GM23338 (cell line): ENCODE results near the gene PICK1. TPM values are rescaled to one million over a fixed set of nuclear protein-coding genes. Genes with fewer than 3 reads are reported as not detected.
"Not testable (repeated sequence)": the region's sequence is repeated elsewhere in the genome, so short reads cannot be mapped to it uniquely, and the experiment has no call there.

Source experiments
- ATAC-seq: fragments of 200-7000 bp; cut with Tn5 transposase; 3 replicates; pipeline ENCODE4 v1.9.1; 2020
- DNase-seq: peaks from one replicate; pipeline ENCODE4 v3.0.0-alpha.2; 2015; ENCODE audit warnings: low spot score
- H2AFZ ChIP-seq: fragments of 200-600 bp; sonication (generic); 2 replicates; pipeline ENCODE4 v1.8.0; 2016; ENCODE audit warnings: antibody characterized with exemption, mild to moderate bottlenecking, moderate library complexity
- H3F3A ChIP-seq: fragments of 200-600 bp; sonication (generic); replicated peaks from 2 replicates; pipeline ENCODE4 v1.8.0; 2017; ENCODE audit warnings: antibody characterized with exemption, mixed run types, low read depth
- H3K27ac ChIP-seq: fragments of 200-600 bp; sonication (generic); 2 replicates; pipeline ENCODE4 v1.6.1; 2016; ENCODE audit warnings: low read depth
- H3K27me3 ChIP-seq: fragments of 200-600 bp; sonication (generic); 2 replicates; pipeline ENCODE4 v1.8.0; 2016; ENCODE audit warnings: mild to moderate bottlenecking, mixed run types, moderate library complexity; ENCODE audit not compliant: insufficient read depth
- H3K36me3 ChIP-seq: fragments of 200-600 bp; sonication (generic); 2 replicates; pipeline ENCODE4 v1.8.0; 2016; ENCODE audit warnings: mild to moderate bottlenecking; ENCODE audit not compliant: insufficient read depth
- H3K4me1 ChIP-seq: fragments of 200-600 bp; sonication (generic); 2 replicates; pipeline ENCODE4 v1.8.0; 2016; ENCODE audit warnings: mild to moderate bottlenecking, moderate library complexity; ENCODE audit not compliant: insufficient read depth
- H3K4me2 ChIP-seq: fragments of 200-600 bp; sonication (generic); 2 replicates; pipeline ENCODE4 v1.7.1; 2017; ENCODE audit warnings: mixed run types
- H3K4me3 ChIP-seq: fragments of 200-600 bp; sonication (generic); 2 replicates; pipeline ENCODE4 v1.6.1; 2016; ENCODE audit warnings: mixed run types
- H3K79me2 ChIP-seq: fragments of 200-600 bp; sonication (generic); replicated peaks from 2 replicates; pipeline ENCODE4 v1.8.0; 2017; ENCODE audit warnings: mild to moderate bottlenecking; ENCODE audit not compliant: insufficient read depth
- H3K9me2 ChIP-seq: fragments of 200-600 bp; sonication (generic); 2 replicates; pipeline ENCODE4 v1.8.0; 2017; ENCODE audit not compliant: insufficient read depth
- H4K20me1 ChIP-seq: fragments of 200-600 bp; sonication (generic); replicated peaks from 2 replicates; pipeline ENCODE4 v1.8.0; 2017; ENCODE audit warnings: mild to moderate bottlenecking; ENCODE audit not compliant: insufficient read depth
- H3K27ac Mint-ChIP-seq: 2 replicates; pipeline ENCODE4 v1.8.0; 2020; ENCODE audit warnings: inconsistent platforms, mild to moderate bottlenecking, moderate library complexity, mixed read lengths
- H3K27me3 Mint-ChIP-seq: 3 replicates; pipeline ENCODE4 v1.8.0; 2022; ENCODE audit warnings: low read depth, mild to moderate bottlenecking, moderate library complexity, mixed read lengths, inconsistent platforms; ENCODE audit not compliant: insufficient read depth, poor library complexity
- H3K36me3 Mint-ChIP-seq: 3 replicates; pipeline ENCODE4 v1.8.0; 2021; ENCODE audit warnings: low read depth, mild to moderate bottlenecking, inconsistent platforms, moderate library complexity, mixed read lengths
- H3K4me1 Mint-ChIP-seq: 3 replicates; pipeline ENCODE4 v1.8.0; 2020; ENCODE audit warnings: mild to moderate bottlenecking, inconsistent platforms, mixed read lengths
- H3K4me3 Mint-ChIP-seq: 3 replicates; pipeline ENCODE4 v1.8.0; 2021; ENCODE audit warnings: moderate library complexity, mild to moderate bottlenecking, inconsistent platforms, mixed read lengths
- H3K9me3 Mint-ChIP-seq: 3 replicates; pipeline ENCODE4 v1.8.0; 2020; ENCODE audit warnings: moderate library complexity, mild to moderate bottlenecking, inconsistent platforms, mixed read lengths
- CREB1 ChIP-seq: fragments of 250-450 bp; sonication (Bioruptor Pico); IDR thresholded peaks from 2 replicates; pipeline ENCODE4 v1.5.0; 2020; ENCODE audit warnings: low read depth, mild to moderate bottlenecking, moderate library complexity
- EZH2 ChIP-seq: fragments of 200-600 bp; sonication (generic); IDR thresholded peaks from one replicate; pipeline ENCODE4 v1.8.0; 2017; ENCODE audit warnings: antibody characterized with exemption, mild to moderate bottlenecking, low read depth; ENCODE audit not compliant: unreplicated experiment
- EZH2phosphoT487 ChIP-seq: fragments of 200-600 bp; sonication (generic); IDR thresholded peaks from one replicate; pipeline ENCODE4 v1.8.1; 2018; ENCODE audit warnings: antibody characterized with exemption; ENCODE audit not compliant: unreplicated experiment
- JUNB ChIP-seq: IDR thresholded peaks from one replicate; pipeline ENCODE4 v1.6.1; 2016; ENCODE audit warnings: antibody characterized with exemption; ENCODE audit not compliant: unreplicated experiment
- NANOG ChIP-seq: IDR thresholded peaks from 2 replicates; pipeline ENCODE4 v1.6.1; 2016; ENCODE audit warnings: antibody characterized with exemption, borderline replicate concordance
- POLR2AphosphoS5 ChIP-seq: IDR thresholded peaks from 2 replicates; pipeline ENCODE4 v1.6.1; 2016; ENCODE audit warnings: antibody characterized with exemption, low read depth
- STAT1 ChIP-seq: IDR thresholded peaks from one replicate; pipeline ENCODE4 v1.6.1; 2016; ENCODE audit warnings: antibody characterized with exemption; ENCODE audit not compliant: unreplicated experiment
- ZNF114 ChIP-seq: fragments of 250-450 bp; sonication (Bioruptor Pico); IDR thresholded peaks from 2 replicates; pipeline ENCODE4 v1.5.0; 2020; ENCODE audit warnings: mild to moderate bottlenecking, moderate library complexity
- ZNF331 ChIP-seq: fragments of 250-450 bp; sonication (Bioruptor Pico); IDR thresholded peaks from 2 replicates; pipeline ENCODE4 v1.5.0; 2020; ENCODE audit warnings: low read depth, mild to moderate bottlenecking, moderate library complexity
- polyA plus RNA-seq: library from polyadenylated mRNA; unstranded; fragments of >200 nt; fragmentation: Nextera tagmentation; extraction: Ambion mirVana; gene quantifications from 2 replicates; pipeline ENCODE4 v1.2.1, GENCODE V29; 2016
- total RNA-seq: library from RNA; depleted of rRNA; stranded (reverse); fragments of >200 nt; shearing (Covaris generic); gene quantifications from 2 replicates; pipeline ENCODE4 v1.2.3, GENCODE V29; 2014
- TF ChIP-seq, protein P1 (sequence below), 2 experiments: fragments of 200-600 bp in 1 of 2; sonication (generic) in 1 of 2; conservative IDR thresholded peaks; 2 replicates each; pipeline versions ENCODE4 v1.5.1 to v1.6.1; 2016 to 2017; ENCODE audit warnings: antibody characterized with exemption in 2 of 2, low read depth in 2 of 2, mild to moderate bottlenecking in 2 of 2, moderate library complexity in 1 of 2
- TF ChIP-seq, protein P2 (sequence below): IDR thresholded peaks from 2 replicates; pipeline ENCODE4 v1.6.1; 2016; ENCODE audit warnings: antibody characterized with exemption
- TF ChIP-seq, protein P3 (sequence below): IDR thresholded peaks from one replicate; pipeline ENCODE4 v1.6.1; 2018; ENCODE audit warnings: antibody characterized with exemption; ENCODE audit not compliant: unreplicated experiment

PICK1 gene
- total and polyA plus RNA-seq, 2 experiments from 2014 or later = 15.9 to 28.3 TPM

DNA sequence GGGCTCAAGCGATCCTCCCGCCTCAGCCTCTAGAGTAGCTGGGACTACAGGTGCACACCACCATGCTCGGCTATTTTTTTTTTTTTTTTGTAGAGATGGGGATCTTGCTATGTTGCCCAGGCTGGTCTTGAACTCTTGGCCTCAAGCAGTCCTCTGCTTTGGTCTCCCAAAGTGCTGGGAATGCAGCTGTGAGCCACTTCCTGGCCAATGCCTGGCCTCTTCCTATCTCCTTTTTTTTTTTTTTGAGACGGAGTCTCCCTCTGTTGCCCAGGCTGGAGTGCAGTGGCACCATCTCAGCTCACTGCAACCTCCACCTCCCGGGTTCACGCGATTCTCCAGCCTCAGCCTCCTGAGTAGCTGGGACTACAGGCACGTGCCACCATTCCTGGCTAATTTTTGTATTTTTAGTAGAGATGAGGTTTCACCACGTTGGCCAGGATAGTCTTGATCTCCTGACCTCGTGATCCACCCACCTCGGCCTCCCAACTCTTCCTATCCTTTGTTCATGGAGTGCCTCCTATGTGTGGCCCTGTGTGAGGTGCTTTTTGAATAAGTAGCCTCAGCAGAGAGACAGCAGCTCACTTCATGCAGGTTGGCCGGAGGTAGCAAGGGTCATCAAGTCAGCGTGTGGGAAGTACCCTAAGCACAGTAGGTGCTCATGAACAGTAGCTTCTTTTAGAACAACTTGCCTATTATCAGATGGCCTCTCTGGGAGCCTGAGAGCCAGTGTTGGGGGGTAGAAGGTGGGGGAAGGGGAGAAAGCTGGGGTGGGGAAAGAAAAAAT is 19.6 kb upstream of the PICK1 start:
- H3K27me3 ChIP-seq, ATAC-seq, H3F3A ChIP-seq, H2AFZ ChIP-seq, H4K20me1 ChIP-seq, DNase-seq, H3K27ac ChIP-seq, H3K36me3 ChIP-seq, H3K9me3 Mint-ChIP-seq, H3K79me2 ChIP-seq, H3K9me2 ChIP-seq, H3K36me3 Mint-ChIP-seq, H3K4me2 ChIP-seq, H3K27ac Mint-ChIP-seq, H3K4me3 ChIP-seq, H3K4me3 Mint-ChIP-seq: not testable (repeated sequence)
- Mint-ChIP-seq H3K4me1 (peaks cover 19% of the 10 kb centered on the region), H3K27me3 (peaks cover 19% of the 10 kb centered on the region)
- H3K4me1 ChIP-seq = peaks cover 17% of the 10 kb centered on the region; the same call in 1 of the 2 replicates

DNA sequence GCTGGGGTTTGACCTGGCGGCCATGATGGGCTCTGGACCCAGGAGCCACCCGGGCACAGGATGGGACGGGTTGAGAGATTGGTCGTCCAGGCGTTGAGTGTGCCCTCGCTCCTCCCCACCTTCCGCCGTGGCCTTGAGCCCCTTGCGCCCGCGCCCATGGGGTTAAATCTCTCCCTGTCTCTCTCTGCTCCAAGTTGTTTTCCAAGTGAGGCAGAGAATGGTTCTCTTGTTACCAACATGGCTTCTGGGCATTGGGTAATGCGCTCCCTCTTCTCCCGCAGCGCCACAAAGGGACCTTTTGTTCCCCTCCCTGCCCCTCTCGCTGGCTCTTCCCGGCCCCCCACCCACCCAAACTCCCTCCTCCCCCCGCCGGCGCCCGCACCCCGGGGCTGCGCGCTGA is 18.8 kb upstream of the PICK1 start:
- H3K36me3 ChIP-seq = no peaks in the 10 kb centered on the region
- H3K4me1 ChIP-seq = peaks cover 15% of the 10 kb centered on the region; the same call in 1 of the 2 replicates
- H3K27me3 ChIP-seq = no peaks in the 10 kb centered on the region
- ATAC-seq = no peak
- no peak overlapping the region for H2AFZ ChIP-seq
- Mint-ChIP-seq H3K36me3 (no peaks in the 10 kb centered on the region; the same call in 2 of the 3 replicates), H3K27ac (no peak overlapping the region), H3K27me3 (peaks cover 20% of the 10 kb centered on the region), H3K4me3 (no peak overlapping the region), H3K9me3 (no peaks in the 10 kb centered on the region; the same call in 2 of the 3 replicates), H3K4me1 (peaks cover 19% of the 10 kb centered on the region)
- H4K20me1 ChIP-seq = no peaks in the 10 kb centered on the region
- DNase-seq = no peak
- H3K4me3 ChIP-seq = no peak overlapping the region
- no peaks in the 10 kb centered on the region for H3K79me2 ChIP-seq
- H3K4me2 ChIP-seq = no peak overlapping the region
- no peak overlapping the region for H3K27ac ChIP-seq
- 0 out of 2 replicates have a peak, but pooled peaks cover 3% of the 10 kb centered on the region for H3F3A ChIP-seq
- no peaks in the 10 kb centered on the region for H3K9me2 ChIP-seq
- TF ChIP-seq, protein P1, sequence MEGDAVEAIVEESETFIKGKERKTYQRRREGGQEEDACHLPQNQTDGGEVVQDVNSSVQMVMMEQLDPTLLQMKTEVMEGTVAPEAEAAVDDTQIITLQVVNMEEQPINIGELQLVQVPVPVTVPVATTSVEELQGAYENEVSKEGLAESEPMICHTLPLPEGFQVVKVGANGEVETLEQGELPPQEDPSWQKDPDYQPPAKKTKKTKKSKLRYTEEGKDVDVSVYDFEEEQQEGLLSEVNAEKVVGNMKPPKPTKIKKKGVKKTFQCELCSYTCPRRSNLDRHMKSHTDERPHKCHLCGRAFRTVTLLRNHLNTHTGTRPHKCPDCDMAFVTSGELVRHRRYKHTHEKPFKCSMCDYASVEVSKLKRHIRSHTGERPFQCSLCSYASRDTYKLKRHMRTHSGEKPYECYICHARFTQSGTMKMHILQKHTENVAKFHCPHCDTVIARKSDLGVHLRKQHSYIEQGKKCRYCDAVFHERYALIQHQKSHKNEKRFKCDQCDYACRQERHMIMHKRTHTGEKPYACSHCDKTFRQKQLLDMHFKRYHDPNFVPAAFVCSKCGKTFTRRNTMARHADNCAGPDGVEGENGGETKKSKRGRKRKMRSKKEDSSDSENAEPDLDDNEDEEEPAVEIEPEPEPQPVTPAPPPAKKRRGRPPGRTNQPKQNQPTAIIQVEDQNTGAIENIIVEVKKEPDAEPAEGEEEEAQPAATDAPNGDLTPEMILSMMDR (conservative IDR thresholded peaks at IDR 0.05; ENCODE audit: low read depth in 2 of 2) = no peak
- no peak for TF ChIP-seq EZH2phosphoT487
- no peak for TF ChIP-seq ZNF331 (CRISPR knock-in tag)
- no peak for TF ChIP-seq EZH2
- TF ChIP-seq CREB1 = no peak
- no peak for TF ChIP-seq NANOG
- no peak for TF ChIP-seq STAT1
- TF ChIP-seq, protein P2, sequence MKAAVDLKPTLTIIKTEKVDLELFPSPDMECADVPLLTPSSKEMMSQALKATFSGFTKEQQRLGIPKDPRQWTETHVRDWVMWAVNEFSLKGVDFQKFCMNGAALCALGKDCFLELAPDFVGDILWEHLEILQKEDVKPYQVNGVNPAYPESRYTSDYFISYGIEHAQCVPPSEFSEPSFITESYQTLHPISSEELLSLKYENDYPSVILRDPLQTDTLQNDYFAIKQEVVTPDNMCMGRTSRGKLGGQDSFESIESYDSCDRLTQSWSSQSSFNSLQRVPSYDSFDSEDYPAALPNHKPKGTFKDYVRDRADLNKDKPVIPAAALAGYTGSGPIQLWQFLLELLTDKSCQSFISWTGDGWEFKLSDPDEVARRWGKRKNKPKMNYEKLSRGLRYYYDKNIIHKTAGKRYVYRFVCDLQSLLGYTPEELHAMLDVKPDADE = no peak
- no peak for TF ChIP-seq POLR2AphosphoS5
- no peak for TF ChIP-seq ZNF114 (CRISPR knock-in tag)
- TF ChIP-seq JUNB = no peak
- TF ChIP-seq, protein P3, sequence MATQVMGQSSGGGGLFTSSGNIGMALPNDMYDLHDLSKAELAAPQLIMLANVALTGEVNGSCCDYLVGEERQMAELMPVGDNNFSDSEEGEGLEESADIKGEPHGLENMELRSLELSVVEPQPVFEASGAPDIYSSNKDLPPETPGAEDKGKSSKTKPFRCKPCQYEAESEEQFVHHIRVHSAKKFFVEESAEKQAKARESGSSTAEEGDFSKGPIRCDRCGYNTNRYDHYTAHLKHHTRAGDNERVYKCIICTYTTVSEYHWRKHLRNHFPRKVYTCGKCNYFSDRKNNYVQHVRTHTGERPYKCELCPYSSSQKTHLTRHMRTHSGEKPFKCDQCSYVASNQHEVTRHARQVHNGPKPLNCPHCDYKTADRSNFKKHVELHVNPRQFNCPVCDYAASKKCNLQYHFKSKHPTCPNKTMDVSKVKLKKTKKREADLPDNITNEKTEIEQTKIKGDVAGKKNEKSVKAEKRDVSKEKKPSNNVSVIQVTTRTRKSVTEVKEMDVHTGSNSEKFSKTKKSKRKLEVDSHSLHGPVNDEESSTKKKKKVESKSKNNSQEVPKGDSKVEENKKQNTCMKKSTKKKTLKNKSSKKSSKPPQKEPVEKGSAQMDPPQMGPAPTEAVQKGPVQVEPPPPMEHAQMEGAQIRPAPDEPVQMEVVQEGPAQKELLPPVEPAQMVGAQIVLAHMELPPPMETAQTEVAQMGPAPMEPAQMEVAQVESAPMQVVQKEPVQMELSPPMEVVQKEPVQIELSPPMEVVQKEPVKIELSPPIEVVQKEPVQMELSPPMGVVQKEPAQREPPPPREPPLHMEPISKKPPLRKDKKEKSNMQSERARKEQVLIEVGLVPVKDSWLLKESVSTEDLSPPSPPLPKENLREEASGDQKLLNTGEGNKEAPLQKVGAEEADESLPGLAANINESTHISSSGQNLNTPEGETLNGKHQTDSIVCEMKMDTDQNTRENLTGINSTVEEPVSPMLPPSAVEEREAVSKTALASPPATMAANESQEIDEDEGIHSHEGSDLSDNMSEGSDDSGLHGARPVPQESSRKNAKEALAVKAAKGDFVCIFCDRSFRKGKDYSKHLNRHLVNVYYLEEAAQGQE = no peak
